ENCODE data around the gene ITGAD.
A peak's percentile ranks its signal among the peaks of the same experiment; 100 is the strongest.

Gene ITGAD

GRCh38 chr16:31451681-31452351 is 58.7 kb downstream of the ITGAD start:
- Histone ChIP-seq H3K27me3 (ENCODE audit: insufficient read depth, low read length) (no peaks in the 10 kb centered on the region), H3K4me3 (ENCODE audit: low read depth, low read length, poor library complexity, severe bottlenecking) (no peak overlapping the region), H3K9me2 (ENCODE audit: low read depth, low read length) (no peaks in the 10 kb centered on the region), H3K27ac (ENCODE audit: low read depth, low read length, poor library complexity, severe bottlenecking) (no peak overlapping the region), H3K79me2 (ENCODE audit: insufficient read depth, low read length) (no peaks in the 10 kb centered on the region), H2AFZ (ENCODE audit: low read length) (no peak overlapping the region), H3K9ac (ENCODE audit: low read length) (no peak overlapping the region), H3F3A (ENCODE audit: insufficient read depth, low read length) (no peaks in the 10 kb centered on the region), H3K36me3 (ENCODE audit: insufficient read depth, low read length) (0 out of 2 replicates have a peak, but pooled peaks cover under 1% of the 10 kb centered on the region), H3K4me1 (ENCODE audit: insufficient read depth, low read length, severe bottlenecking) (peaks cover 4% of the 10 kb centered on the region), H4K20me1 (ENCODE audit: insufficient read depth, low read length) (no peaks in the 10 kb centered on the region), H3K9me3 (ENCODE audit: low read length) (no peaks in the 10 kb centered on the region), H3K4me2 (ENCODE audit: low read length) (no peak overlapping the region)
- TF ChIP-seq EZH2 (IDR thresholded peaks at IDR 0.05; ENCODE audit: borderline replicate concordance, low read length), result no peak
- peak; percentile 37 for TF ChIP-seq CTCF (IDR thresholded peaks at IDR 0.05; ENCODE audit: low read length)

GRCh38 chr16:31452631-31453106 is 59.5 kb downstream of the ITGAD start:
- Histone ChIP-seq H3K9me2 (ENCODE audit: low read depth, low read length) (no peaks in the 10 kb centered on the region), H3K9ac (ENCODE audit: low read length) (no peak overlapping the region), H3K4me1 (ENCODE audit: insufficient read depth, low read length, severe bottlenecking) (peaks cover 5% of the 10 kb centered on the region), H3K36me3 (ENCODE audit: insufficient read depth, low read length) (peaks cover 8% of the 10 kb centered on the region; the same call in 1 of the 2 replicates), H3K79me2 (ENCODE audit: insufficient read depth, low read length) (no peaks in the 10 kb centered on the region), H3K27me3 (ENCODE audit: insufficient read depth, low read length) (no peaks in the 10 kb centered on the region), H3K27ac (ENCODE audit: low read depth, low read length, poor library complexity, severe bottlenecking) (no peak overlapping the region), H3F3A (ENCODE audit: insufficient read depth, low read length) (no peaks in the 10 kb centered on the region), H3K9me3 (ENCODE audit: low read length) (no peaks in the 10 kb centered on the region), H4K20me1 (ENCODE audit: insufficient read depth, low read length) (no peaks in the 10 kb centered on the region), H3K4me2 (ENCODE audit: low read length) (no peak overlapping the region), H2AFZ (ENCODE audit: low read length) (no peak overlapping the region), H3K4me3 (ENCODE audit: low read depth, low read length, poor library complexity, severe bottlenecking) (no peak overlapping the region)
- TF ChIP-seq EZH2 (IDR thresholded peaks at IDR 0.05; ENCODE audit: borderline replicate concordance, low read length), result no peak
- no peak for TF ChIP-seq CTCF (IDR thresholded peaks at IDR 0.05; ENCODE audit: low read length)

GRCh38 chr16:31453255-31454204 is 60.4 kb downstream of the ITGAD start:
- no peaks in the 10 kb centered on the region for H3K9me2 ChIP-seq (ENCODE audit: low read depth, low read length)
- no peaks in the 10 kb centered on the region for H3K9me3 ChIP-seq (ENCODE audit: low read length)
- no peaks in the 10 kb centered on the region for H3K79me2 ChIP-seq (ENCODE audit: insufficient read depth, low read length)
- no peak overlapping the region for H3K9ac ChIP-seq (ENCODE audit: low read length)
- H2AFZ ChIP-seq (ENCODE audit: low read length), result no peak overlapping the region
- no peak overlapping the region for H3K4me2 ChIP-seq (ENCODE audit: low read length)
- H3F3A ChIP-seq (ENCODE audit: insufficient read depth, low read length), result no peaks in the 10 kb centered on the region
- no peaks in the 10 kb centered on the region for H4K20me1 ChIP-seq (ENCODE audit: insufficient read depth, low read length)
- no peak overlapping the region for H3K4me3 ChIP-seq (ENCODE audit: low read depth, low read length, poor library complexity, severe bottlenecking)
- H3K36me3 ChIP-seq (ENCODE audit: insufficient read depth, low read length), result peaks cover 8% of the 10 kb centered on the region; the same call in 1 of the 2 replicates
- H3K27ac ChIP-seq (ENCODE audit: low read depth, low read length, poor library complexity, severe bottlenecking), result no peak overlapping the region
- peaks cover 14% of the 10 kb centered on the region for H3K4me1 ChIP-seq (ENCODE audit: insufficient read depth, low read length, severe bottlenecking)
- TF ChIP-seq CTCF (IDR thresholded peaks at IDR 0.05; ENCODE audit: low read length) (no peak), EZH2 (IDR thresholded peaks at IDR 0.05; ENCODE audit: borderline replicate concordance, low read length) (no peak)
- no peaks in the 10 kb centered on the region for H3K27me3 ChIP-seq (ENCODE audit: insufficient read depth, low read length)

All from OCI-LY1 (cell line).